ENCODE results near the gene TMEM108. TPM values are rescaled to one million over a fixed set of nuclear protein-coding genes. Genes with fewer than 3 reads are reported as not detected.

TMEM108 gene
- total RNA-seq, 2 experiments from 2014 or later, result not detected

DNA sequence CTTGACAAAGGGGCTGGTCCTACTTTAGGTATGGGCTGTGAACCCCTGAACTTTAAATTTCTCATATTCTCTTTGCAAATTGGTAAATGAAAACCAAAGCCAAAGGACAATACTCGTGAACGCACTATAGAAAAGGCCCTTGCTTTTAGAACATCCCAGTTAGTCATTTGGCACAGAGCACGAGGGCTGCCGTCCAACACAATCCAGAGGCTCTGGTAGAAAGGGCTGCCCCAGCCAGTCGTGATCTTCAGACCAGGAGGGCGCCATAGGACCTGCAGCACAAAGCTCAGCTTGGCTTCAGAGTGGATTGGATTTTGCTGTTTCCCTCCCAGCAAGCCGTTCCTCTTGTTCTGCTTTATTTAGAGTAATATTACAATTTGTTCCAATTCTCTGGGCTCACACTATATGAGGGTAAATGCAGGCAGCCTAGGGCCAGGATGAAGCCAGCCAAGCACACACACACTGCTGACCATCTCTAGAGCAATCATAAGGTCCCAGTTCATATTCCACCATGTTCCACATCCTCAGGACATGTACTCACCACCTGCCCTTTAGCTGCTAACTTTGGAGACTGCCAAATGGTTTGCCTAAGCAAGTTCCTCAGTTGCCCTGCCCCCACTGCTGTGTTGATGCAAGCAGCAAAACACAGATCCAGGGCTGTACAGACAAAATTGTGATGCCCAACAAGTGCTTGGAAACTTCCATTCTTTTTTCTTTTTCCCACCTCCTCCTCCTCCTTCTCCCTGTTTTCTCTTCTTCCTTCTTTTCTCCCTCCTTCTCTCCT is 355.7 kb downstream of the TMEM108 start:
- no peaks in the 10 kb centered on the region for H3K9me3 Mint-ChIP-seq
- CTCF ChIA-PET, result no interaction called here
- H3K27me3 Mint-ChIP-seq, result peaks cover 2% of the 10 kb centered on the region
- no peak overlapping the region for H3K27ac Mint-ChIP-seq
- POLR2A ChIA-PET, result no interaction called here
- no peak for DNase-seq
- H3K4me3 Mint-ChIP-seq, result no peak overlapping the region
- H3K36me3 Mint-ChIP-seq (ENCODE audit: low read depth), result no peaks in the 10 kb centered on the region
- peaks cover 6% of the 10 kb centered on the region for H3K4me1 Mint-ChIP-seq

DNA sequence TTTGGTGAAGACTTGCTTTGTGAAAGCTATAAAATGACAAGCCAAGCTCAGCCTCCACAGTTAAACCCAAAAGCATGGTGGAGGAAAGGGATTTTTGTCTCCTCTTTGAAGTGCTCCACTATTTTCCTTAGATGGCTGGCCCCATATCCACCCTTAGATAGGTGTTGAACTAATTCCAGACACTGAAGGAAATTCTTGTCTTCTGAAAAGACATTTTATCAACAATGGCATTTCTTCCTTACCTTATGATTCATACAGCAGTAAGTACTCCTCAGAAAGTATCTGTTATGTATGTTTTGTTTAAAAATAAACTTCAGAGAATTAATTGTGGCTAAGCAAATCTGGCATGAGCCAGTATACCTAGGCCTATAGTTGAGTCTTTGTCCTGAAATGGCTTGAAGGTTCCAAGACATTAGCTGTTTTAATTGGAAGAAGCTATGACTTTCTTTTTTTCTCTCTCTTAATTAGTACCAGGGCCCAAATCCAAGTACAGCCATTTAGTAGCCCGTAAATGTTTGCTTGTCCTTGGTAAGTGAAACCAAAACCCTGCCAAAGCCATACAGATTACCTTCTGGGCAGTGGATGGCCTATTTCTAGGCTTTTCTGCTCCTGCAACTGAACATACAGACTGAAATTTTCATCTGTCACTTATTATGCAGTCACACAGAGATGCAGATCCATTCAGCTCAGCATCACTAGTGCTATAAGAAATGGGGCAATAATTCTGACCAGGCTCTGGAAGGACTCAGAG is 356.5 kb downstream of the TMEM108 start:
- ChIA-PET POLR2A (no interaction called here), CTCF (no interaction called here)
- DNase-seq, result no peak
- no peak overlapping the region for H3K4me3 Mint-ChIP-seq
- H3K4me1 Mint-ChIP-seq, result peaks cover 6% of the 10 kb centered on the region
- H3K36me3 Mint-ChIP-seq (ENCODE audit: low read depth), result no peaks in the 10 kb centered on the region
- no peaks in the 10 kb centered on the region for H3K9me3 Mint-ChIP-seq
- peak overlapping the region; percentile 39 for H3K27ac Mint-ChIP-seq
- peaks cover 2% of the 10 kb centered on the region for H3K27me3 Mint-ChIP-seq

DNA sequence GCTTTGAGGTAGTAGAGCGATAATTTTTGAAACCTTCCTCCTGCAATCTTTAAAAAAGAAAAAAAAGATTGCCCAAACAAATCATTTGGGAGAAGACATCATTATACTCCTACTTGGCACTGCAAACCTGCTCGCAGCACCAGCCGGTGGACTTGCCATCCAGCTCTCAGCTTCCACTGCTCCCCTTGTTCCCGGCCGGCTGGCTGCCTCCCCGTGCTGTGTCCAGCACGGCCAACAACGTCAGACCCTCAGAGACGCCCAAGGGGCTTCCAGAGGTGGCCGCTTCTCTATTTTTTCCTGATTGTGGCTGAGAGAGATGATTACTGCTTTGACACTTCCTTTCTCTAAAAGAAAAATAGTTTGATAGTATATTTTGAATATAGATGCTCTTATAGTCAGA is 358.7 kb downstream of the TMEM108 start:
- CTCF ChIA-PET, result no interaction called here
- Mint-ChIP-seq H3K27me3 (peaks cover 2% of the 10 kb centered on the region), H3K9me3 (no peaks in the 10 kb centered on the region), H3K36me3 (ENCODE audit: low read depth) (no peaks in the 10 kb centered on the region), H3K4me3 (no peak overlapping the region), H3K27ac (no peak overlapping the region), H3K4me1 (peaks cover 6% of the 10 kb centered on the region)
- POLR2A ChIA-PET, result no interaction called here
- no peak for DNase-seq

DNA sequence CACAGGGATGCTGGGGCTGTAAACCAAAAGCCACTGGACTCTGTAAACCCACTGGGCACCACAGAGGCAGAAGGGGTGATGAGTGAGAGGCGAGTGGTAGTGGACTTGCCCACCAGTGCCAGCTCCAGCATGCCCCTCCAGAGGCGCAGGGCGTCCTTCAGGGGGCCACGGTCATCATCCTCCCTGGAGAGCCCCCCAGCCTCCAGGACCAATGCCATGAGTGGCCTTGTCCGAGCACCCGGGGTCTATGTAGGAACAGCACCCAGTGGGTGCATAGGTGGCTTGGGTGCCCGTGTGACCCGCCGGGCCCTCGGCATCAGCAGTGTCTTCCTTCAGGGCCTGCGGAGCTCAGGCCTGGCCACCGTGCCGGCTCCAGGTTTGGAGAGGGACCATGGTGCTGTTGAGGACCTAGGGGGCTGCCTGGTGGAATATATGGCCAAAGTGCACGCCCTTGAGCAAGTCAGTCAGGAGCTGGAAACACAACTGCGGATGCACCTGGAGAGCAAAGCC is 361.9 kb downstream of the TMEM108 start, which contains the start of gene BFSP2:
Gene BFSP2 (plus strand): TSS at position 51 of the 510 bp plus-strand sequence. CDS start 28 bp downstream, at position 79.
- Mint-ChIP-seq H3K27ac (no peak within 1 kb of the TSS), H3K9me3 (no peaks in the 10 kb centered on the region), H3K4me1 (peaks cover 5% of the 10 kb centered on the region), H3K27me3 (no peaks in the 10 kb centered on the region), H3K36me3 (ENCODE audit: low read depth) (no peaks in the 10 kb centered on the region), H3K4me3 (no peak within 1 kb of the TSS)
- DNase-seq, result no peak
- CTCF ChIA-PET, result interaction anchor here (1.1 kb wide), 1 partner anchor 10 kb away, joined by 3 read pairs; no protein-coding TSS in a partner anchor
- POLR2A ChIA-PET, result no interaction called here

DNA sequence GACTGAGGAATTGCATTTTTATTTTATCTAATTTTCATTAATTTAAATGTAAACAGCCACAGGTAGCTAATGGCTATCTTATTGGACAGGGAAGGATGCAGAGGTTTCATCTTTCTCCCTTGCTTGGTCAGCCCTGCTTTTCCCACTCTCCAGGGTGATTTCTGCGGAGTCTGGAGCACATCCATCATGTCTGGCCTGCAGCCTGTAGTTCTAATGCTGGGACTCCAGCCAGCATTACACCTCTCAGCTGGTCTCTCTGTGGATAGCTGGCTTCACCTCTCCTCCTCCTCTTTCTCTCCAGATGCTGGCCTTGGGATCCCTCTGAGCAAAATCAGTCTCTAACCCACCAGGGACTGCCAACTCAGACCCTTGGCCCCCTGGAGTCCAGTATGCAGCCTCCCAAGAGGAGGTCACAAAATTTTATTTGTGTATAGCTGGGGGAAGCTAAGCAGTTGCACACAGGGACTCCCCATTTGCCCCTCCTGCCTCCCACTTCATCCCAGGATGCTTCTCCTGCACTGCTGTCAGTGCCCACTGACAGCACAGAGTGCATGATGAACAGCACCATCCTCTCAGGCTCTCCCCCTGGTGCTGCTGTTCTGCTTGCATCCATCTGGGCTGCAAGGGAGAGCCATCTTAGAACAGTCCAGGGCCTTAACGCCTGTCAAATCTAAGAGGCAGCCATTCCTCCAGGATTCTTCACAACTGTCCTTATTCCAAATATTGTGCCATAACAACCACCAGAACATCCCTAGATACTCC is 363.4 kb downstream of the TMEM108 start:
- DNase-seq, result no peak
- POLR2A ChIA-PET, result no interaction called here
- no peak overlapping the region for H3K27ac Mint-ChIP-seq
- CTCF ChIA-PET, result interaction anchor here (1.6 kb wide), 1 partner anchor 9 kb away, joined by 4 read pairs; no protein-coding TSS in a partner anchor
- H3K27me3 Mint-ChIP-seq, result no peaks in the 10 kb centered on the region
- no peak overlapping the region for H3K4me3 Mint-ChIP-seq
- no peaks in the 10 kb centered on the region for H3K9me3 Mint-ChIP-seq
- H3K36me3 Mint-ChIP-seq (ENCODE audit: low read depth), result no peaks in the 10 kb centered on the region
- no peaks in the 10 kb centered on the region for H3K4me1 Mint-ChIP-seq

DNA sequence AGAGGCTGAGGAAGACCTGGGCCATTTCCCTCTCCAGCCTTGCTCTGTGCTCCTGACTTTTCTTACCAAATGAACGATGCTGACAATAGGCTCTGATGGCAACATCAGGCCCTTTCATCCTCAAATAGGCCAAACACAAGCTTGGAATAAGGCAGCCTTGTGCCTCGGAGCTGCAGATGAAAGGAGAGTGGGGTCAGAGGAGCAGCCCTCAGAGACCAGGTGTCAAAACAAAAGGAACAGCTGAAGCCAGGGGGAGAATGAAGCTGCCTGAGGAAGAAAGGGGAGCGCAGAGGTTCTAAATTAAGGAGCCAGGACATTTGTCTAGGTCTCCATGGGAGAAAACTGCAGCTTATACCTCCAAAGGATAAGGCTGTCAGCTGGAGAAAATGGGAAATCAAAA is 366.7 kb downstream of the TMEM108 start:
- Mint-ChIP-seq H3K9me3 (no peaks in the 10 kb centered on the region), H3K4me1 (no peaks in the 10 kb centered on the region), H3K27me3 (peaks cover 8% of the 10 kb centered on the region), H3K27ac (no peak overlapping the region), H3K36me3 (ENCODE audit: low read depth) (no peaks in the 10 kb centered on the region), H3K4me3 (no peak overlapping the region)
- POLR2A ChIA-PET, result no interaction called here
- DNase-seq, result no peak
- CTCF ChIA-PET, result no interaction called here

DNA sequence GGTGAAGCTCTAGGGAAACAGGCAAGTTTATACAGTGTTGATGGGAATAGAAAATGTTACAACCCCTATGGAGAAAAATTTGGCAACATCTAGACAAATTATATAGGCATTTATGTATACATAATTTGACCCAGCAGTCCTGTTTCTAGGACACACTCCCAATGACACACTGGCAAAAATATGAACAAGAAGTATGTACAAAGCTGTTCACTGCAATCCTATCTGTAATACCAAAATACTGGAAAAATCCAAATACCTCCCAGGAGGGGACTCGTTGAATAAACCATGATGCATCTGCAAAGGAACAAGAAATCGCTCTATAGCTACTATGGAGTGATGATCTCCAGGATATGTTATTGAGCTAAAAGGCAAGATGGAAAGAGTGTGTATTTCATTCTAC is 370.2 kb downstream of the TMEM108 start:
- H3K27ac Mint-ChIP-seq, result no peak overlapping the region
- ChIA-PET CTCF (no interaction called here), POLR2A (no interaction called here)
- no peaks in the 10 kb centered on the region for H3K4me1 Mint-ChIP-seq
- H3K9me3 Mint-ChIP-seq, result no peaks in the 10 kb centered on the region
- no peaks in the 10 kb centered on the region for H3K36me3 Mint-ChIP-seq (ENCODE audit: low read depth)
- no peak overlapping the region for H3K4me3 Mint-ChIP-seq
- no peak for DNase-seq
- peaks cover 8% of the 10 kb centered on the region for H3K27me3 Mint-ChIP-seq

DNA sequence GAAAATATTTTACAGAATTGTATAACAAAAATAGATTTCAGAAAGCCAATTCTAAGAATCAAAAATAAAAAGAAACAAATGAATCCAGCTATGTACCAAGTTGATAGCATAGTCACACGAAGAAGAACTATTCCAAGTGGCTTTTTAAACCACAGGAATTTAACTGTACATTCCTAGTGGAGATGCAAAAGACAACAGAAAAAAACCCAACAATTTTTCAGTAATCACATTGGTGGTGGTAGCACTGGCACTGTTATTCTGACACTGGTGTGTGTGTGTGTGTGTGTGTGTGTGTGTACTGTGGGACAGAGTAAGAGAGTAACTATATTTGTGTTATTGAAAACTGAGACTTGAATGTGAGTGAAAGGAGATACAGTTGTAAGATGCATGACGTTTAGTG is 370.8 kb downstream of the TMEM108 start:
- Mint-ChIP-seq H3K27me3 (peaks cover 8% of the 10 kb centered on the region), H3K4me3 (no peak overlapping the region), H3K9me3 (no peaks in the 10 kb centered on the region), H3K36me3 (ENCODE audit: low read depth) (no peaks in the 10 kb centered on the region), H3K27ac (no peak overlapping the region), H3K4me1 (no peaks in the 10 kb centered on the region)
- DNase-seq, result no peak
- CTCF ChIA-PET, result no interaction called here
- POLR2A ChIA-PET, result no interaction called here

DNA sequence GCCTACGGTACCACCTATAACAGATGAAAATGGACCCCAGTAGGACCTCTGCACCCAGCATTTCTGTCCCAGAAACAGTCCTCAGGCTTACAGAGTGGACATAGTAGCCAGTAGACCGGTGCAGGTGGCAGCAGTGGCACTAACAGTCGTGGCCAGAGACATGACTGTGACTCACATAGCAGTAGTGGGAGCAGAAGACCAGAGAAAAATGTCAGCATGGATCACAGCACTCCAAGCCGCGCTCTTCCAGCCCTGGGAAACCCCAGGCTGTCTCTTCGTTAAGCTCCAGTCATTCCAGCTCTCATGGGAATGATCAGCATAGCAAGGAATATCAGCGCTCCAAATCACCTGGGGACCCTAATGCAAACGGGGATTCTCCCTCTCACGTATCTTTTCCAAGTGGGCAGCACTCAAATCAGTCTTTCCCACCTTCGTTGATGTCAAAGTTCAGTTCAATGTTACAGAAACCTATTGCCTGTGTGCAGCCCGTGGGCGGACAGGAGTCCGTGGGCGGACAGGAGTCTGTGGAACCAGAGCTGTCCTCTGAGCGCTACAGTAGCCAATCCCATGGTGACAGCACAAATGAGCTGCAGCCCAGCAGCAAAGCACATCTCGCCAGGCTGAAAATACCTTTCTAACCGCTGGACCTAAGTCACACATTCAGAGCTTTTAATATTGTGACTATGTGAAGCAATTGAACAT is 372.2 kb downstream of the TMEM108 start:
- no peaks in the 10 kb centered on the region for H3K9me3 Mint-ChIP-seq
- CTCF ChIA-PET, result interaction anchor here (0.5 to 1.5 kb wide), 4 partner anchors 9 to 37 kb away, joined by 3 to 4 read pairs (median 3); no protein-coding TSS in a partner anchor
- H3K4me1 Mint-ChIP-seq, result no peaks in the 10 kb centered on the region
- no peaks in the 10 kb centered on the region for H3K36me3 Mint-ChIP-seq (ENCODE audit: low read depth)
- POLR2A ChIA-PET, result no interaction called here
- no peak overlapping the region for H3K27ac Mint-ChIP-seq
- H3K4me3 Mint-ChIP-seq, result no peak overlapping the region
- no peak for DNase-seq
- H3K27me3 Mint-ChIP-seq, result peaks cover 8% of the 10 kb centered on the region

DNA sequence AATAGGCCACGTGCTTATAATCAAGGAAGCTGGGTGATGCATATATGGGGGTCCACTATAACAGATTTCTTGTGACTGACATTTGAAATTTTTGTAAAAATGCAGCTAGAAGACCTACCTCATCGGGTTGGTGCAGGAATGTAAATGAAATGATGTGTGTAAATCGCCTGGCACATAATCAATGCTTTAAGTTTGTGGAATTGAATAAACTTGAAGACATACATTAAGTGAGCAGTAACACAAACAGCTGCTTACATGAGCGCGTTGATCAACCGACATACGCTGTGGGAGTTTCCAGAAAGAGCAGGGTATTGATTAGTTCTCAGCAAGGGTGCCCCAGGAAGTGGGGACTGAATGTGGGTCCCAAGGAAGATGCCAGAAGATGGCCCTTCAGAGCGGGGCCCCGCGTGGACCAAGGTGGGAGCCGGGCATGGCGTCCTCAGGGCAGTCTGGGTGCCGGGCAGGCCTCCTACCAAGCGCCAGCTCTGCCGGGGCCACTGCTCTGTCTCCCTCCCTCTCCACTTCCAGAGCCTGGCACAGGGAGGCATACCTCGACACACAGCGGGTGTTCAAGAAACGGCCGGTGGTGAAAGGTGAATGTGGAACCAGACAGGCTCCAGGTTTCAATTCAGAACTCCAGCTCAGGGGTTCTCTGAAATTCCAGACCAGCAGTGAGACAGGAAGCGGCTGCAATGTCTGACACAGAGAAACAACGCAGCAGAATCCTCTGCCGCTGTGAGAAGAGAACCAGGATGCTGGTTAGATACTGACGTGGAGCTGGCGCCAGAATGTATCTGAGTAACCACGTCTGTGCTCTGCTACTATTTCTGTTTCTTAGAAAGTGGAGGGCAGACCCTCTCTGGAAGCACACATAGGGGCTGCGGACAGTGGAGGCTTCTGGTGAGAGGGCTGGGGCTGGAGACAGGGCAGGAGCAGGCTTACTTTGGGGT is 374.3 kb downstream of the TMEM108 start:
- DNase-seq, result no peak
- Mint-ChIP-seq H3K4me1 (no peaks in the 10 kb centered on the region), H3K27ac (no peak overlapping the region), H3K36me3 (ENCODE audit: low read depth) (no peaks in the 10 kb centered on the region), H3K27me3 (peaks cover 8% of the 10 kb centered on the region), H3K9me3 (no peaks in the 10 kb centered on the region), H3K4me3 (no peak overlapping the region)
- ChIA-PET CTCF (interaction anchor here (1.2 kb wide), 1 partner anchor 10 kb away, joined by 3 read pairs; no protein-coding TSS in a partner anchor), POLR2A (interaction anchor here (0.7 kb wide), 1 partner anchor 19 kb away, joined by 3 read pairs; no protein-coding TSS in a partner anchor)

DNA sequence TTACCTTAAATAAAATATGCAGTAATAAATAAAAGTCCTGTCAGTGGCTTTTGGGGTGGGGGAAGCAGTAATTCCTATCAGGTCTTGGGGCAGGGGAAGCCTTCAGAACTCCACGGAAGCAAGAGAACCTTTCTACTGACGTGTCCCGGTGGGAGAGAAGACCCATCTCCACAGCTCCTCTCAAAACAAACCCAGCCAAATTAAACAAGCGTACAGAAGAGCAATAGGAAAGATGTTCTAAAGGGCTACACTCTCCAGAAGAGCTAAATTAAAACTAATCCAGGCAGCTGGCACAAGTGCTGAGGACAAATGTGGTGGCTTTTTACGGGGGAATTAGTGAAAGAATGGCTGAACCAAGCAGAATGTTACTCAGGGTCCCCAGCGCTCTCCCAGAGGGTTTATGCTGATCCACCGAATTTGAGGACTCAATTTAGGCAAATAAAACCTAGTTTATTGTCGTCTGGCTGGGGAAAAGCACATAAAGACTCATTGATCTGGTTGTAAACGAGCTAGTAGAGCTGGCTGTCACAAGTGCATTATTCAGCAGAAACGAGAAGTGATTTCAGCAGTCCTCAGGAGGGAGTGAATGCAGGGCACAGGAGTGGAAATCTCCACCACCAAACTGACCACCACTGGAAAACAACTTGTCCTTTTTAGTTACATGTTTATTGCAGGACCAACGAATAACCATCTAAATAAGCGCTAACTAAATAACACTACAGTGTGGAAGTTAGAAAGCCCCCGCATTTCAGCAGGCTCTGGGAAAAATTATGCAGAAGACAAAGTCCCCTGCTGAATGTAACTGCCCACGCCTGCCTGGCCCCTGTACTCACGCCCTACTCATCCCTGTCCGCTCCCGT is 375.2 kb downstream of the TMEM108 start:
- Mint-ChIP-seq H3K4me1 (no peaks in the 10 kb centered on the region), H3K4me3 (no peak overlapping the region), H3K36me3 (ENCODE audit: low read depth) (no peaks in the 10 kb centered on the region), H3K27me3 (peaks cover 7% of the 10 kb centered on the region), H3K9me3 (no peaks in the 10 kb centered on the region), H3K27ac (no peak overlapping the region)
- ChIA-PET CTCF (no interaction called here), POLR2A (interaction anchor here (0.7 kb wide), 1 partner anchor 20 kb away, joined by 3 read pairs; no protein-coding TSS in a partner anchor)
- DNase-seq, result no peak
